TTC549 (cell line): Measurements from ENCODE around the gene A4GALT.

Experiments used
- FAIRE-seq: peaks from 2 replicates; lab custom pipeline; 2012; peaks lifted over from hg19 to GRCh38; lab: Jason Lieb, UNC

Gene A4GALT

DNA sequence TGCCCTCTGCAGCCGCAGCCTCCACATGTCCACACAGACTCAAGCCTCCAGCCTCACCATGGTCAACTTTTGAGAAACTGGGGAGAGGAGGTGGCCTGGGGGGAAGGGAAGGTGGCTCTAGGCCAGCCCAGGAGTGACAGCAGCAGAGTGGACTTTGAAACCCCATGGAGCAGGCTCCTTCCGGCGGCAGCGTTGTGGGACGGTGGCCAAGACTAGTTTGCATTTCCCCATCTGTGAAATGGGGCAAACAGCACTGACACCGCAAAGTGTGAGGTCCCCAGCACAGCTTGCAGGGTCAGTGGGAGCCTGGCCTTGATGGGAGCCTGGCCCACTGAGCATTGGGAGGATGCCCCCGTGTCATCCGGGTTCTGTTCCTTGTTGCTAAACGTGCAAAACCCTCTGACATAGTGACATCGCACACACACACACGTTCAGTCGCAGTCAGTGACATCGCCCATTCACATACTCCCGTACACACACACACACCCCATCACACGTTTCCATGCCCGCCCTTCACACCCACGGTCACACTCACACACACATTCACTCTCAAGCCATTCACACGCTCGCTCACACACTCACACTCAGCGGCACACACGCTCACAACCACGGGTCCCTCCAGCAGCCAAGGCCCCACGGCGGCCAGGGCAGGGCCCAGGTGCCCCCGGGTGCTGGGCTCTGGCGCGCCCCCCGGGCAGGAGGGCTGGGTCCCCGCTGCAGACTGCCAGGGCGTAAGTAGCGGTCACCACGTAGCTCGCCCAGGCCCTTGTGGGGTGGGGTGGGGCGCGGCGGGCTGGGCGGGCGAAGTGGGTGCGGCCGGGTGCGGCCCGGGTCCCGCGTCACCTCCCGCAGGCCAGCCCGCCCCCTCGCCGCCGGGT, 72.1 kb downstream of the A4GALT start:
- no peak for FAIRE-seq

DNA sequence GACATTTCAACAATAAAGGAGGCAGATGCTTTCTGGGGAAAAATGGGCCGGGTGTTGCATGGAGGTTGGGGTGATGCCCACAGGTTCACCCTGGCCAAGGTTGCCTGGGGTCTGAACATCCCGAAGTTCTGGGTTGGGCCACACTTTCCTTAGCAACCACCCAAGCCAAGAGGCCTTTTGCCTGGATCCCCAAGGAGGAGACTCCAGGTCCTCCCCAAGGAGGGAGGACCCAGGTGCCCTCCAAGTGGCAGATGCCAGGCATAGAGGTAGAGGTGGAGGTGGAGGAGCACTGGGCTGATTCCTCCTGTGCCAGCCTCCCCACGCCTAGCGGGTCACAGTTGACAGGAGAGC, 72.7 kb downstream of the A4GALT start:
- FAIRE-seq: no peak

DNA sequence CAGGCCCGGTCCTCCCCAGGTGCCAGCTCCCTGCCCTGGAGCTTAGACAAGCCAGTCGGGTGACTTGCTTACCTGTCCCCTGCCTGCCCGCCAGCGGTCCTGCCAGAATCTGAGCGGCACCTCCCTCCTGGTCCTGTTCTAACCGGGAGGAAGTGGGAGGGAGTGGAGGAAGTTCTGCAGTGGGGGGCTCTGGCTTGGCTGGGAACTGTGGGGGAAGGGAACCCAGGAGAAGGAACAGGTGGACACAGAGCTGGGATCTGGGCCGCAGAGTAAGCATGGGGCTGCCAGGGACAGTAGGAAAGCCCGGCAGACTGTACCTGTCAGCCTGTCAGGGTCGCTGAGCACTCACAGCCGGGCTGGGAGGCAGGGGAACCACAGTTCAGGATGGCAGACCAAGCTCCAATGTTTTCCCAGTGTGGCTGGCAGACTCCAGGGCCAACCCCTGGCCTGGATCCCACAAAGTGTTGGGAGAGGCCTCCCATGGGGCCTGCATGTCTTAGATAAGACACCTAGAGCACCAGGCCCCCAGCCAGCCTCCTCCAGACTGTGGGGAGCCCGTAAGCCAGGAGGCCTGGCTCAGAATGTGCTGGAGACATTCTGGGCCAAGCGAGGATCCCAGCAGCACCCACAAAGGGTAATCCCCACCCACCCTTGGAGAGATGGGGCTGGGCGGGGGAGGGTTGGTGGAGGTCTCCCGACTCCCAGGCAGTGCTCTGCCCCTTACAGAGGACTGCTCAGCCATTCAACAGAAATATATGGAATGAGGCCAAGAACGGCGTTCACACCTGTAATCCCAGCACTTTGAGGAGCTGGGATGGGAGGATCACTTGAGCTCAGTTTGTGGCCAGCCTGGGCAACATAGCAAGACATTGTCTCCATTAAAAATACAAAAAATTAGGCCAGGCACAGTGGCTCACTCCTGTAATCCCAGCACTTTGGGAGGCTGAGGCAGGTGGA, 73.8 kb downstream of the A4GALT start:
- no peak for FAIRE-seq

DNA sequence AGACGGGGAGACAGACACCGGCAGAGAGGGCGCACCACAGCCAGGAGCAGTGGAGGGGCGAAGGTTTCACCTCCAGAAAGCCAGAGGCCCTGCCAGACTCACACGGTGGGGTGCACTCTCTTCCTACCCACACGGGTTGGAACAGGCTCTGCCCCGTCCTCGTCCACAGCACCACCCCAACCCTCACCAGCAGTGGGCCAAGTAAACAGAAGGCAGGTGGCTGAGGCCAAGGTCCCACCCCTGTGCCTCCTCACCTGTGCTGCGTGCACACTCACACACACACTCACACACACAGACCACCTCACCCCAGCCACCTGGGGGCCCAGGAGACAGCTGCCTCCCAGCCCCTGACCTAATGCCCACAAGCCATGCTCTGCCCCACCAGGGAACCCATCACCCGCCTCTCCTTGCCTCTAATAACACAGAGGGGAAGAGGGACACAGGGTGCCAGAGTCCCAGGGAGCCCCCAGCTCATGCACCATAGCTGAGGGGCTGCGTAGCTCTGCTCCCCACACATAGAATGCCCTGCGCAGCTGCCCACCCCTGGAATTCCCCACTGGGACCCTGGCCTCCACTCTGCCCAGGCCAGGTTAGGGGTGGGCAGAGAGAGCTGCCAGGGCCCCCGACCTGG, 74.6 kb downstream of the A4GALT start:
- FAIRE-seq: no peak

GRCh38 chr22:42645341-42645937, 75.2 kb downstream of the A4GALT start:
- FAIRE-seq: no peak

GRCh38 chr22:42644422-42645340, 76.0 kb downstream of the A4GALT start:
- FAIRE-seq: no peak

GRCh38 chr22:42643634-42644421, 76.8 kb downstream of the A4GALT start:
- FAIRE-seq: no peak

DNA sequence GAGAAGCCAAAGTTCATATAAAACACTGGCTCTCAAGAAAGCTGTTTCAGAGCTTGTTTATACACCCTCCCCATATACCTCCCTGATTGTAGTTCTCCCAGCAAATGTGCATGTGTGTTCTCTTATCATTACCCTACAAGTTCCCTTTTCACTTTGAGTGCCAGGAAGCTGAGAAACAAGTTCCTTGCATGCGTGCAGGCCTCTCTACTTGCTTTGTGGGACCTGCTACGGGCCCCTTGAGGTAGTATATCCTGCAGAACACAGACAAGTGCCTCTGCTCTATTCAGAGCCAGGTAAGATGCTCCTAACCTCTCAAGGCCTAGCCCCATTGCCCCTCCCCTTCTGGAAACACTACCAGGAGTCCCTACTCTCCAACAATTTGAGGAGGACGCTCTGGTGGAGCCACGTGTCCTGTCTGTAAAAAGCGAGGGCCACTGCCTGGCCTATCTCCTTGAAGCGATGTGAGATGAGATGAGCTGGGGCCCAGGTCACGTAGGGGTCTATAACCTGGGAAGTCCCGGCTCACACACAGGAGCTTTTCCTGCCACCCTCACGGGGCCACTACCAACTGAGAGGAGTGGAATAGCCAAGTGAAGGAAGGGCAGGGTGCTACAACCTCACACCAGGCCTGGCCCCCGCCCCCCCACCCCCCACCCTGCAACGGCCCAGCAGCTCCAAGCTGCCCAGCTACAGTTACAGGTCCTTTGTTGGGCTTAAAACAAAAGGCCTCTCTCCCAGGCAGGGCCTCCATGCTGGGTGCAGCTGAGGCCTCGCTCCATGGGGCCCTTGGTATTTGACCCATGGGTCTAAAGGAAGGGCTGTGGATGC, 77.7 kb downstream of the A4GALT start:
- no peak for FAIRE-seq
